GM12878 (cell line): ENCODE data around the gene GNL3L. TPM values are rescaled to one million over a fixed set of nuclear protein-coding genes. Genes with fewer than 3 reads are reported as not detected.

Experiments
- ATAC-seq: fragments of 200-7000 bp; cut with Tn5 transposase; 3 replicates; pipeline ENCODE4 v1.9.1; 2020; ENCODE audit warnings: mild to moderate bottlenecking, moderate library complexity
- BruUV-seq: library from RNA; stranded (reverse); fragments of 400-500 nt; replicated peaks from 2 replicates; lab custom pipeline; 2021; lab: Mats Ljungman, UMichigan
- CTCF ChIA-PET: fragments of 300-600 bp; sonication (Branson Sonifier 250); formaldehyde crosslinking; extraction: SDS; loops from one replicate; lab custom pipeline; 2021; ENCODE audit warnings: inconsistent platforms; lab: Yijun Ruan, JAX
- POLR2A ChIA-PET: fragments of 350-600 bp; formaldehyde crosslinking; extraction: SDS; loops from one replicate; lab custom pipeline; 2021; ENCODE audit warnings: inconsistent platforms; lab: Charles Lee
- RAD21 ChIA-PET: fragments of 300-600 bp; sonication (Branson Sonifier 250); formaldehyde crosslinking; loops from one replicate; lab custom pipeline; 2023; ENCODE audit warnings: antibody characterized with exemption; ENCODE audit not compliant: unreplicated experiment; lab: Charles Lee
- SMC1A ChIA-PET: fragments of 300-600 bp; sonication (Branson Sonifier 250); formaldehyde crosslinking; loops from one replicate; lab custom pipeline; 2023; ENCODE audit not compliant: unreplicated experiment, uncharacterized antibody; lab: Charles Lee
- DNase-seq: peaks from one replicate; pipeline ENCODE4 v3.0.0-alpha.2; 2011; ENCODE audit warnings: low read depth, low spot score
- FAIRE-seq: peaks from 3 replicates; lab custom pipeline; 2011; peaks lifted over from hg19 to GRCh38; lab: Jason Lieb, UNC
- H2AFZ ChIP-seq: 2 replicates; pipeline ENCODE4 v1.6.0; 2011; ENCODE audit warnings: low read depth, low read length, control low read depth; ENCODE audit not compliant: control insufficient read depth
- H3K27ac ChIP-seq: 2 replicates; pipeline ENCODE4 v1.5.1; 2011; ENCODE audit warnings: control low read depth; ENCODE audit not compliant: control insufficient read depth, insufficient read depth
- H3K27me3 ChIP-seq, 2 experiments: replicated peaks in 1 of 2; 2 replicates each; pipeline versions ENCODE4 v1.6.0 to v1.6.1; 2011; ENCODE audit warnings: low read length in 1 of 2; ENCODE audit not compliant: control insufficient read depth in 2 of 2, insufficient read depth in 2 of 2
- H3K36me3 ChIP-seq, 2 experiments: 2 replicates each; pipeline ENCODE4 v1.5.1; 2011; ENCODE audit warnings: low read length in 1 of 2; ENCODE audit not compliant: control insufficient read depth in 2 of 2, insufficient read depth in 2 of 2
- H3K4me1 ChIP-seq: 2 replicates; pipeline ENCODE4 v1.6.1; 2011; ENCODE audit warnings: mild to moderate bottlenecking, low read length, moderate library complexity, mixed read lengths; ENCODE audit not compliant: control insufficient read depth, insufficient read depth
- H3K4me2 ChIP-seq: 2 replicates; pipeline ENCODE4 v1.6.0; 2011; ENCODE audit warnings: control low read depth; ENCODE audit not compliant: control insufficient read depth, insufficient read depth
- H3K4me3 ChIP-seq: fragments of 200-600 bp; sonication (generic); 2 replicates; pipeline ENCODE4 v1.5.1; 2016
- H3K79me2 ChIP-seq: 2 replicates; pipeline ENCODE4 v1.6.0; 2011; ENCODE audit warnings: low read length; ENCODE audit not compliant: control insufficient read depth, insufficient read depth
- H3K9ac ChIP-seq: 2 replicates; pipeline ENCODE4 v1.8.0; 2011; ENCODE audit warnings: low read length, control low read depth, mixed read lengths; ENCODE audit not compliant: control insufficient read depth, insufficient read depth
- H3K9me3 ChIP-seq: replicated peaks from 3 replicates; pipeline ENCODE4 v1.5.1; 2011; ENCODE audit warnings: mild to moderate bottlenecking, low read length; ENCODE audit not compliant: control insufficient read depth, insufficient read depth
- H4K20me1 ChIP-seq: 2 replicates; pipeline ENCODE4 v1.6.0; 2011; ENCODE audit not compliant: control insufficient read depth, insufficient read depth
- JUNB ChIP-seq: IDR thresholded peaks from 2 replicates; pipeline ENCODE4 v1.6.1; 2016; ENCODE audit warnings: antibody characterized with exemption, mild to moderate bottlenecking
- NFXL1 ChIP-seq: fragments of 450-650 bp; IDR thresholded peaks from 2 replicates; pipeline ENCODE4 v1.6.1; 2017; ENCODE audit warnings: antibody characterized with exemption, mild to moderate bottlenecking, borderline replicate concordance
- POLR2A ChIP-seq: IDR thresholded peaks from 2 replicates; pipeline ENCODE4 v1.6.1; 2011; ENCODE audit warnings: low read depth, mild to moderate bottlenecking, low read length
- TBL1XR1 ChIP-seq: IDR thresholded peaks from 2 replicates; pipeline ENCODE4 v1.6.1; 2012; ENCODE audit warnings: low read depth, low read length, improper control_type of control experiment
- WGBS: methylation state at CpG from one replicate; pipeline ENCODE4 v1.1.6; 2016; ENCODE audit warnings: low lambda C conversion rate; ENCODE audit not compliant: insufficient replicate concordance, insufficient coverage; ENCODE audit errors: missing lambda C conversion rate; 5-methylcytosine and 5-hydroxymethylcytosine counted together
- in situ Hi-C: fragments of 300-500 bp; cut with MboI; formaldehyde crosslinking; loops from 9 replicates; pipeline ENCODE4 v1.14.3; 2018; ENCODE audit warnings: mixed read lengths
- intact Hi-C: fragments of 100-400 bp; cut with micrococcal nuclease; formaldehyde crosslinking; loops from one replicate; pipeline ENCODE4 v1.14.2; 2022; ENCODE audit not compliant: unreplicated experiment
- polyA plus RNA-seq, 11 experiments: library from polyadenylated mRNA; depleted of rRNA in 4 of 11; unstranded in 6 of 11; stranded (reverse) in 5 of 11; fragments of >200 nt; fragmentation: Nextera tagmentation in 4 of 11; fragmentation: Illumina TruSeq in 1 of 11; extraction: Ambion mirVana in 4 of 11; extraction: Trizol in 1 of 11; gene quantifications; 1 replicate in 1 of 11; 2 replicates in 10 of 11; pipeline versions ENCODE4 v1.2.1 to v1.2.3, GENCODE V29; 2011 to 2016; ENCODE audit warnings: inconsistent platforms in 2 of 11, missing spikeins in 2 of 11, low read depth in 1 of 11
- total RNA-seq, 4 experiments: library from RNA; depleted of rRNA in 3 of 4; stranded (reverse); fragments of >200 nt in 3 of 4; fragmentation: Illumina TruSeq in 1 of 4; extraction: Trizol in 1 of 4; gene quantifications; 2 replicates each; pipeline versions ENCODE4 v1.2.1 to v1.2.3, GENCODE V29; 2013 to 2021
- TF ChIP-seq, protein P1 (sequence below): fragments of 450-650 bp; IDR thresholded peaks from 2 replicates; pipeline ENCODE4 v1.6.1; 2017; ENCODE audit warnings: mild to moderate bottlenecking, moderate library complexity
- TF ChIP-seq, protein P2 (sequence below): fragments of 150-350 bp; IDR thresholded peaks from 2 replicates; pipeline ENCODE4 v1.6.1; 2014; ENCODE audit warnings: mild to moderate bottlenecking, low read depth, low read length

Gene GNL3L
- total and polyA plus RNA-seq, 10 of the 15 experiments (the other 5 are each of a cell fraction or from before 2014, with no cell fraction given): 5.8 to 57.9 (median 29.1) TPM

DNA sequence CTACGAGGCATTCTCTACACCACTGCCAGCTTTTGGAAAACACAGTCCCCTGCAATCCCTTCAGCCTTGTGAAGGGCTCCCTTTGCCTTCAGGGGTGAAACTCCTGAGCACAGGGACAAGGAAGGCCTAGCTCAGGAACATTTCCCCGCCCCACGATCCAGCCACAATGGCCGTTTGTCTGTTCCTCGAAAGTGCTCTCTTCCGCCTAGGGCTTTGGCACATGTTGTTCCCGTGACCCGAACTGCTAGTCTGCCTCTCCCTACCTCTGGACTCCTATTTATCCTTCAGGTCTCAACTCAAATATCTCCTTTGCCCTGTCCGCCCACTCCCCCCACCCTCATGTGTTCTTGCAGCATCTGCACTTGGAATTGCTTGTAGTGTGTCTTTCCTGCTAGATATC lies 46.1 kb upstream of the GNL3L start:
- ATAC-seq: no peak
- Histone ChIP-seq H3K4me2 (no peak overlapping the region), H4K20me1 (no peaks in the 10 kb centered on the region), H3K9ac (no peak overlapping the region), H3K9me3 (no peaks in the 10 kb centered on the region), H3K27me3 (no peaks in the 10 kb centered on the region), H2AFZ (no peak overlapping the region), H3K36me3 (no peaks in the 10 kb centered on the region), H3K27ac (no peak overlapping the region), H3K4me3 (no peak overlapping the region), H3K4me1 (no peaks in the 10 kb centered on the region), H3K79me2 (no peaks in the 10 kb centered on the region)
- ChIA-PET RAD21 (no interaction called here), CTCF (no interaction called here), SMC1A (no interaction called here), POLR2A (no interaction called here)
- intact Hi-C loops: no loop called here
- no TSS peak for BruUV-seq
- WGBS: 57% methylated on average over 9 of the region's 9 CpGs
- no peak for TF ChIP-seq POLR2A
- TF ChIP-seq, protein P1, sequence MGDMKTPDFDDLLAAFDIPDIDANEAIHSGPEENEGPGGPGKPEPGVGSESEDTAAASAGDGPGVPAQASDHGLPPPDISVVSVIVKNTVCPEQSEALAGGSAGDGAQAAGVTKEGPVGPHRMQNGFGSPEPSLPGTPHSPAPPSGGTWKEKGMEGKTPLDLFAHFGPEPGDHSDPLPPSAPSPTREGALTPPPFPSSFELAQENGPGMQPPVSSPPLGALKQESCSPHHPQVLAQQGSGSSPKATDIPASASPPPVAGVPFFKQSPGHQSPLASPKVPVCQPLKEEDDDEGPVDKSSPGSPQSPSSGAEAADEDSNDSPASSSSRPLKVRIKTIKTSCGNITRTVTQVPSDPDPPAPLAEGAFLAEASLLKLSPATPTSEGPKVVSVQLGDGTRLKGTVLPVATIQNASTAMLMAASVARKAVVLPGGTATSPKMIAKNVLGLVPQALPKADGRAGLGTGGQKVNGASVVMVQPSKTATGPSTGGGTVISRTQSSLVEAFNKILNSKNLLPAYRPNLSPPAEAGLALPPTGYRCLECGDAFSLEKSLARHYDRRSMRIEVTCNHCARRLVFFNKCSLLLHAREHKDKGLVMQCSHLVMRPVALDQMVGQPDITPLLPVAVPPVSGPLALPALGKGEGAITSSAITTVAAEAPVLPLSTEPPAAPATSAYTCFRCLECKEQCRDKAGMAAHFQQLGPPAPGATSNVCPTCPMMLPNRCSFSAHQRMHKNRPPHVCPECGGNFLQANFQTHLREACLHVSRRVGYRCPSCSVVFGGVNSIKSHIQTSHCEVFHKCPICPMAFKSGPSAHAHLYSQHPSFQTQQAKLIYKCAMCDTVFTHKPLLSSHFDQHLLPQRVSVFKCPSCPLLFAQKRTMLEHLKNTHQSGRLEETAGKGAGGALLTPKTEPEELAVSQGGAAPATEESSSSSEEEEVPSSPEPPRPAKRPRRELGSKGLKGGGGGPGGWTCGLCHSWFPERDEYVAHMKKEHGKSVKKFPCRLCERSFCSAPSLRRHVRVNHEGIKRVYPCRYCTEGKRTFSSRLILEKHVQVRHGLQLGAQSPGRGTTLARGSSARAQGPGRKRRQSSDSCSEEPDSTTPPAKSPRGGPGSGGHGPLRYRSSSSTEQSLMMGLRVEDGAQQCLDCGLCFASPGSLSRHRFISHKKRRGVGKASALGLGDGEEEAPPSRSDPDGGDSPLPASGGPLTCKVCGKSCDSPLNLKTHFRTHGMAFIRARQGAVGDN: no peak
- no peak for TF ChIP-seq NFXL1
- TF ChIP-seq, protein P2, sequence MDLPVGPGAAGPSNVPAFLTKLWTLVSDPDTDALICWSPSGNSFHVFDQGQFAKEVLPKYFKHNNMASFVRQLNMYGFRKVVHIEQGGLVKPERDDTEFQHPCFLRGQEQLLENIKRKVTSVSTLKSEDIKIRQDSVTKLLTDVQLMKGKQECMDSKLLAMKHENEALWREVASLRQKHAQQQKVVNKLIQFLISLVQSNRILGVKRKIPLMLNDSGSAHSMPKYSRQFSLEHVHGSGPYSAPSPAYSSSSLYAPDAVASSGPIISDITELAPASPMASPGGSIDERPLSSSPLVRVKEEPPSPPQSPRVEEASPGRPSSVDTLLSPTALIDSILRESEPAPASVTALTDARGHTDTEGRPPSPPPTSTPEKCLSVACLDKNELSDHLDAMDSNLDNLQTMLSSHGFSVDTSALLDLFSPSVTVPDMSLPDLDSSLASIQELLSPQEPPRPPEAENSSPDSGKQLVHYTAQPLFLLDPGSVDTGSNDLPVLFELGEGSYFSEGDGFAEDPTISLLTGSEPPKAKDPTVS: no peak
- TF ChIP-seq JUNB: no peak
- no peak for TF ChIP-seq TBL1XR1
- no peak for DNase-seq
- in situ Hi-C loops: no loop called here
- FAIRE-seq: no peak
